PC-9 (cell line): Measurements from ENCODE around the gene KBTBD12. TPM values are rescaled to one million over a fixed set of nuclear protein-coding genes. Genes with fewer than 3 reads are reported as not detected.

Experiments
- BruUV-seq: library from RNA; stranded (reverse); fragments of 400-500 nt; replicated peaks from 2 replicates; lab custom pipeline; 2021; lab: Mats Ljungman, UMichigan
- CTCF ChIA-PET: fragments of 300-600 bp; sonication (Branson Sonifier 250); formaldehyde crosslinking; loops from one replicate; lab custom pipeline; 2022; ENCODE audit warnings: antibody characterized with exemption; lab: Charles Lee
- POLR2A ChIA-PET: fragments of 300-600 bp; sonication (Branson Sonifier 250); formaldehyde crosslinking; loops from one replicate; lab custom pipeline; 2022; ENCODE audit warnings: antibody characterized with exemption; ENCODE audit not compliant: unreplicated experiment; lab: Charles Lee
- DNase-seq, 2 experiments: peaks; one replicate each; pipeline versions ENCODE4 v3.0.0 to v3.0.0-alpha.2; 2015 to 2022; ENCODE audit warnings: mixed read lengths in 1 of 2
- H2AFZ ChIP-seq: fragments of 200-600 bp; sonication (generic); 2 replicates; pipeline ENCODE4 v1.8.1; 2017; ENCODE audit warnings: antibody characterized with exemption
- H3F3A ChIP-seq: fragments of 200-600 bp; sonication (generic); 2 replicates; pipeline ENCODE4 v1.8.1; 2017; ENCODE audit warnings: antibody characterized with exemption, mild to moderate bottlenecking, low read depth; ENCODE audit not compliant: insufficient read depth
- H3K27ac ChIP-seq: fragments of 200-600 bp; sonication (generic); 2 replicates; pipeline ENCODE4 v1.6.1; 2016; ENCODE audit warnings: mixed run types
- H3K27me3 ChIP-seq: fragments of 200-600 bp; sonication (generic); 2 replicates; pipeline ENCODE4 v1.6.1; 2016; ENCODE audit warnings: low read depth, mixed run types; ENCODE audit not compliant: insufficient read depth
- H3K36me3 ChIP-seq: fragments of 200-600 bp; sonication (generic); 2 replicates; pipeline ENCODE4 v1.6.1; 2016; ENCODE audit warnings: low read depth, mixed run types
- H3K4me1 ChIP-seq: fragments of 200-600 bp; sonication (generic); replicated peaks from 2 replicates; pipeline ENCODE4 v1.6.1; 2016; ENCODE audit warnings: mixed run types; ENCODE audit not compliant: insufficient read depth
- H3K4me2 ChIP-seq: fragments of 200-600 bp; sonication (generic); 2 replicates; pipeline ENCODE4 v1.6.1; 2017; ENCODE audit warnings: mixed run types
- H3K4me3 ChIP-seq: fragments of 200-600 bp; sonication (generic); 2 replicates; pipeline ENCODE4 v1.6.1; 2016; ENCODE audit warnings: mixed run types
- H3K79me2 ChIP-seq: fragments of 200-600 bp; sonication (generic); 2 replicates; pipeline ENCODE4 v1.6.1; 2017; ENCODE audit warnings: low read depth, mixed run types
- H3K9me2 ChIP-seq: fragments of 200-600 bp; sonication (generic); 2 replicates; pipeline ENCODE4 v1.8.1; 2017; ENCODE audit warnings: mild to moderate bottlenecking; ENCODE audit not compliant: insufficient read depth
- H3K9me3 ChIP-seq: fragments of 200-600 bp; sonication (generic); 2 replicates; pipeline ENCODE4 v1.8.1; 2016; ENCODE audit warnings: low read depth; ENCODE audit not compliant: insufficient read depth
- H4K20me1 ChIP-seq: fragments of 200-600 bp; sonication (generic); 2 replicates; pipeline ENCODE4 v1.8.1; 2017; ENCODE audit not compliant: insufficient read depth
- CTCF ChIP-seq: fragments of 200-600 bp; sonication (generic); conservative IDR thresholded peaks from 2 replicates; pipeline ENCODE4 v1.6.1; 2017; ENCODE audit warnings: mixed run types, antibody characterized with exemption, mild to moderate bottlenecking, moderate library complexity
- EZH2 ChIP-seq: fragments of 200-600 bp; sonication (generic); IDR thresholded peaks from 2 replicates; pipeline ENCODE4 v1.8.0; 2017; ENCODE audit warnings: antibody characterized with exemption, low read depth
- intact Hi-C: fragments of 100-400 bp; cut with micrococcal nuclease; formaldehyde crosslinking; loops from one replicate; pipeline ENCODE4 v1.10.0; 2022; ENCODE audit not compliant: unreplicated experiment
- total RNA-seq: library from RNA; stranded (reverse); gene quantifications from 2 replicates; pipeline ENCODE4 v1.2.3, GENCODE V29; 2021

KBTBD12 gene
- total RNA-seq, 1 experiment from 2014 or later: 1.1 TPM

- CTCF ChIA-PET: no interaction called here
- H3K4me2 ChIP-seq: no peak overlapping the region
- no peak overlapping the region for H2AFZ ChIP-seq
- no peaks in the 10 kb centered on the region for H3K36me3 ChIP-seq
- intact Hi-C loops: no loop called here
- H3K27me3 ChIP-seq: no peaks in the 10 kb centered on the region
- no peaks in the 10 kb centered on the region for H3K9me2 ChIP-seq
- no peak overlapping the region for H3K27ac ChIP-seq
- no peaks in the 10 kb centered on the region for H3K79me2 ChIP-seq
- POLR2A ChIA-PET: no interaction called here
- H3F3A ChIP-seq: peaks cover 23% of the 10 kb centered on the region
- no peaks in the 10 kb centered on the region for H4K20me1 ChIP-seq
- no TSS peak for BruUV-seq
- TF ChIP-seq EZH2 (no peak), CTCF (no peak)
- peaks cover 29% of the 10 kb centered on the region for H3K4me1 ChIP-seq
- H3K4me3 ChIP-seq: no peak overlapping the region
- no peaks in the 10 kb centered on the region for H3K9me3 ChIP-seq
- no peak for DNase-seq
These were observed 72.4 kb downstream of the KBTBD12 start for GRCh38 chr3:127987309-127987995.

GRCh38 chr3:127988770-127989557 lies 73.9 kb downstream of the KBTBD12 start:
- H3K9me3 ChIP-seq: no peaks in the 10 kb centered on the region
- no peaks in the 10 kb centered on the region for H3K36me3 ChIP-seq
- ChIA-PET POLR2A (no interaction called here), CTCF (no interaction called here)
- no TSS peak for BruUV-seq
- no peak overlapping the region for H3K27ac ChIP-seq
- peak in 1 of 2 experiments; percentile 89 for DNase-seq
- no peaks in the 10 kb centered on the region for H3K9me2 ChIP-seq
- intact Hi-C loops: no loop called here
- peak overlapping the region; percentile 43 for H3K4me2 ChIP-seq
- H3K79me2 ChIP-seq: no peaks in the 10 kb centered on the region
- no peak overlapping the region for H2AFZ ChIP-seq
- H3K27me3 ChIP-seq: no peaks in the 10 kb centered on the region
- peaks cover 29% of the 10 kb centered on the region for H3K4me1 ChIP-seq
- H3F3A ChIP-seq: peaks cover 23% of the 10 kb centered on the region
- no peak overlapping the region for H3K4me3 ChIP-seq
- no peak for TF ChIP-seq EZH2
- TF ChIP-seq CTCF: no peak
- no peaks in the 10 kb centered on the region for H4K20me1 ChIP-seq

GRCh38 chr3:127990051-127990450 lies 75.0 kb downstream of the KBTBD12 start:
- no peak for DNase-seq
- Histone ChIP-seq H3K27ac (no peak overlapping the region), H3K9me2 (no peaks in the 10 kb centered on the region), H3K36me3 (no peaks in the 10 kb centered on the region), H3K4me3 (no peak overlapping the region), H2AFZ (no peak overlapping the region), H3K27me3 (no peaks in the 10 kb centered on the region), H3F3A (peaks cover 23% of the 10 kb centered on the region), H3K9me3 (no peaks in the 10 kb centered on the region), H4K20me1 (no peaks in the 10 kb centered on the region), H3K79me2 (no peaks in the 10 kb centered on the region), H3K4me2 (no peak overlapping the region), H3K4me1 (peaks cover 24% of the 10 kb centered on the region)
- intact Hi-C loops: no loop called here
- BruUV-seq: no TSS peak
- TF ChIP-seq EZH2 (no peak), CTCF (no peak)
- CTCF ChIA-PET: no interaction called here
- POLR2A ChIA-PET: no interaction called here
